HG03457 (cell line): ENCODE data around the gene AMPD3.

Experiments
- ATAC-seq: cut with Tn5 transposase; IDR thresholded peaks from one replicate; pipeline ENCODE4 v1.9.1; 2021; ENCODE audit warnings: moderate number of reproducible peaks; ENCODE audit not compliant: unreplicated experiment

Gene AMPD3

DNA sequence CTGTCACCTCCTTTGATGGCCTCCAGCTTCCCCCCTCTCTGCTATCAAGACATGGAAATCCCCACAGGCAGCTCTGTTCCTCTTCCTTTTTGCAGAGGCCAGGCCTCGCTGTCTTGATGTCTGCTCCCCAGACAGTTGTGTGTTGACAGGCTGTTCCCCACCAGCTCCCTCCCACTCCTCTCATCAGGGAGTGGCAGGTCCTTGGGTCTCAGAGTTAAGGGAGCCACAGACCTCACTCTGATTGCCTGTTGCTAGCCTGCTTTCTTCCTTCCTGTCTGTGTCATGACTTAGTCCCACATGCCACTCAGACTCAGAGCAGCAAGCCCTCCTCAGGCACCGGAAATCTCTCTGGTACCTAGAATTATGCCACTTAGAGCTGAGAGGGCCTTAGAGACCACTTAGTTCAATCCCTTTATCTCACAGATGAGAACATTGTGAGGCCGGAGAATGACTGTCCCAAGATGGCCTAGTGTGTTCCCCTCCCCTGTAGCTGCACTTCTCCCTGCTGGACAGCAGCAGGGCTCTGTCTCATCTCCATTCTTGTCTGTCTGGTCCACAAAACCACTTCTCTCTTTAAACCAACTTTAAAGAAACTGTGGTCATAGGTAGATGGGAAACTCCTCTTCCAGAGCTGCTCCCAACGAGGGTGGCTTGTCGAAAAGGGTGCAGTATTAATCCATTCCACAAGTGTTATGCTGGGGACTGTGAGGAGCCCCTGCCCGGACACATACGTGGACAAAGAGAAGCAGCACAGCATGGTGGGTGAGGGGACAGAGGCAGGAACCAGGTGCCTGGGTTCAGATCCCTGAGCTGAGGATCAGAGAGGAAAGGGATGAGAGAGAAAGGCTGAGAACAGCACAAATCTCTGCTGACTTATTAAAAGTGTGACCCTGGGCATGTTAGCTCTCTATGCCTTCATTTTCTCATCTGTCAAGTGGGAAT lies 4.2 kb downstream of the AMPD3 start:
- peak; percentile 67 for ATAC-seq

DNA sequence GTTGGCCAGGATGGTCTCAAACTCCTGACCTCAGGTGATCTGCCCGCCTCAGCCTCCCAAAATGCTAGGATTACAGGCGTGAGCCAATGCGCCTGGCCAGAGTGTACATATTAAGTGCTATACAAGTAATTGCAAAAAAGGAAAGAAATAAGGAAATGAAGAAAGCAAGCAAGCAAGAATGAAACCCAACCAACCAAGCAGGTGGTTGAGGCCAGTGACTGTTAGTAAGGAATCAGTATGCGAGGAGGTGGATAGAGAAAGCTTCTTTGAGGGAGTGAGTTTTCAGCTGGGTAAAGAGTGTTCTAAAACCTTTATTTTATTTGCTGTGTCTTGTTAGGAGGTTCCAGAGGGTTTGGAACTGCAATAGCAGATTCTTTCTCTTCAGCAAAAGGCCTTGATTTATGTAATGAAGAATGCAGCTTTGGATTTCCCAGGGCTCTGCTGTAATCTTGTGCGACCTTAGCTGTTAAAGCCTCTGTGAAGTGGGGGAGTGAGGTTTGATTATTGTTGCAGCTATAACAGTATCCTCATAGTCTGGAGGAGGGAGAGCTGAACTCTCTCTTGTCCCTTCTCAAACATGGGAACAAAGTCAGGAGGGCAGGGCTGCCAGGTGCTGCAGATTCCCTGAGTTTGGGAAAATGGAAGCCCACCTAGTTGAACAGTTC lies 5.7 kb downstream of the AMPD3 start:
- ATAC-seq, result no peak

DNA sequence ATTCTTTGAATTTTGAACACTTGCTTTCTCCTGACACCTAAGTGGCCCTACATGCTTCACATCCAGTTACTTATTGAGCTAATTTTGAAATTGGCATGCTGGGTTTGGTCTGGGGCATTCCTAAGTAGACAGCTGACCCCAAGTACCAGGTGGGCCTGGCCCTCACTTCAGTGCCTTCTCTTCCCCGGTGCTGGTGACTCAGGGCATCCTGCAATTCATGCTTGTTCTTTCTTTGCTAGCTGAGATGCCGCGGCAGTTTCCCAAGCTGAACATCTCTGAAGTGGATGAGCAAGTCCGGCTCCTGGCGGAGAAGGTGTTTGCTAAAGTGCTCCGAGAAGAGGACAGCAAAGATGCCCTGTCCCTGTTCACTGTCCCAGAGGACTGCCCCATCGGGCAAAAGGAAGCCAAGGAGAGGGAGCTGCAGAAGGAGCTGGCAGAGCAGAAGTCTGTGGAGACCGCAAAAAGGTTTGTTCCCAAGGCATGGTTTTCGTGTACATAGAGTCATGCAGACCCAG lies 6.3 kb downstream of the AMPD3 start:
- no peak for ATAC-seq

DNA sequence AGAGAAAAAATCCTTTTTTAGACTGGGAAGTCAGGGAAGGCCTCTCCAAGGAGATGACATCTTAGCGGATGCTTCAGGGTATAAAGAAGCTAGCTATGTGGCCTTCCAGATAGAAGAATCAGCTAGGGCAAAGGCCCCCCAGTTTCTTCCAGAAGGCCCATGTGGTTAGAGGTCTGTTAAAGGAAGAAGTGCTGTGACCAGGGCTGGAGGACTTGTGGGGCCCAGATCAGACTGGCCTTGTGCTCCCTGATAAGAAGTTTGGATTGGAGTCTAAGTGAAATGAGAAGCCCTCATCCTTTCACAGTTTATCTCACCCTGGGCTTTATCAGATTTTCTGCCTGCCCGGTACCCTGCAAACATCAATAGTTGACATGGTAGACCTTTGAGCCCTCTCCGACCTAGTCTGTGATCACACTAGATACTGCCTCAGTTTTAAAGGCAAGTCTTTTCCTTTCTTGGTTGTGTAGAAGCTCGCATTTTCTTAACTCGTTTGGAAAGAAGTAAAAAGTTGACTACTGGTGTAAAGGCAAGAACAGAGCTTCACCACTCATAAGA lies 7.8 kb downstream of the AMPD3 start:
- no peak for ATAC-seq

DNA sequence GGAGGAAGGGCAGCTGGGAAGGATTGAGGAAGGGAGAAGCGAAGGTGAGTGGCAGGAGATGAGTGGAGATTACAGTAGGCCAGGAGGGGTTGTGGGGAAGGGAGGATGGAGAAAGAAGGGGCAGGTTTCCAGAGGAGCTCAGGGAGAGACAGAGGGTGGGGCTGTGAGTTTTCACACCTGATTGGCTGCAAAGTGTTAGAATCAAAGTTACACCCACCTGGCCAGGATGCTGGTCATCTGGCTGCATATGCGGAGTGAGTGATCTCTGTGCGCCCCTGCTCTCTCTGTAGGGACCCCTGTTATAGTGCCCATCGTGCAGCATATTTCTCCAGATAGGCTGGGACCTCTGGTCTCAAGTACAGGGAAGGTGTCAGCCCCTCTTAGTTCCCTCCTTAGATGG lies 18.3 kb downstream of the AMPD3 start:
- no peak for ATAC-seq

DNA sequence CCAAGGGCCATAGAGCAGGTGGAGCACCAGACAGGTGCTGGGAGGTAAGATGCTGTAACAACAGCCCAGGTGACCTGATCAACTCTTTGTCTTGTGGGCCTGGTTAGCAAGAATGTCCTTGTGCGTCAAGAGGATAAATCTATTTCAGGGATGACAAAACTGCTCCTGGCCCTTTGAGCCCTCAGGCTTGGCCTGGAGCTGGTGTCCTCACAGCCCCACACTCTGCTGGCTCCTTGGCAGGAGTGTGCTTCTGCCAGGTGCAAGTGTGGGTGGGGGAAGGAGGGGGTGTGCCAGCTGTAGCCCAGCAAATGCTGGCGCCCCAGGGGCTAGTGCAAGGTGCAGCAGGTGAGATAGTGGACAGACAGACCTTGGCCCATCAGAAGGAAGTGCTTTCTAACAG lies 19.5 kb downstream of the AMPD3 start:
- no peak for ATAC-seq

DNA sequence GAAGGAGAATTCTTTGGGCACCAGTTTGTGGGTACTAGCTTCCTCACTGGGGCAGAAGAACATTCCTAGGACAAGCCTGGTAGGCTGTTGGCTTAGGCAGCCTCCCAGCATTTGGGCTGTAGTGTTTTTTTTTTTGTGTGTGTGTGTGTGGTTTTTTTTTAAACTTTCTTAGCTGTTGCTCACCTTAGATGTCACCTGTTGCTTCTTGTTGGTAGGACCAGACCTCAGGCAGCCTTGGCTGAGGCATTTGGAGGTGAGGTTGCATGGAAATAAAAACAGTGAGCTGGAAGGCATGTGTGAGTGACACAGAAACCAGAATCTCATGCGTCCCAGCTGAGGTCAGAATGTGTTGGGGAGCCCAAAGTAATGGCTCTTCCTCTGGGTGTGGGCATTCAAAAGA lies 21.3 kb downstream of the AMPD3 start:
- no peak for ATAC-seq

DNA sequence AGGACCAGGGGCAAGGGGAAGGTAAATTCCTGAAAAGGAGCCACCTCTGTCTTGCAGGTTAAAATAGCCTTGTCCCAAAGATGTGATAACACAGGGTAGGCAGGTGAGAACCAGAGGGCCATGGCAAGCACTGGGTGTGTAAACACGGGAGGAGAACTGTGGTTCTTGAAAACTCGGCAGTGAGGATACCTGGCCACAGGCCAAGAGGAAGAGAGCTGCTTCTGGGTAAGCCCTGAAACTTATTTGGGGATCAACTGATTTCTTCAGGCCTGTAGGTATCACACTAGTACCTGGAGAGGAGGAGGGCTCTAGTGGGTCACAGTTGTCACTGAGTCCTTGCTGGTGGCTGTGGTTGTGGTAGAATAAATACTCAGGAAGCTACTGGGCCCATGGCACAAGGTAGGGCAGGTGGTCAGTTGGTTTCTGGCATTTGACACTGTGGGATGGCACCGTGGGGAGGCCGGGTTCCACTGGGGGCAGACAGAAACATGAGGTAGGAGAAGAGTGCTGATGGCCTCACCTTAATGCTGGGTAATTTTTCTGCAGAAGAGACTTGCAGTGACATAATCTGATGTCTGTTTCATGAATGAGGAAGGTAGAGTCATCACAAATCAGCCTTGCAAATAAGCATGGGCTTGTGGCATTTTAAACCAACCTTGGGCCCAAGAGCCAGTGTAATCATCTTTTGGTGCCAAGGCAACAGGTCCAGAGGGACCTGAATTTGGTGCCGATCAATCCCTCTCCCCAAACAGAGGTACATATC lies 22.0 kb downstream of the AMPD3 start:
- no peak for ATAC-seq

DNA sequence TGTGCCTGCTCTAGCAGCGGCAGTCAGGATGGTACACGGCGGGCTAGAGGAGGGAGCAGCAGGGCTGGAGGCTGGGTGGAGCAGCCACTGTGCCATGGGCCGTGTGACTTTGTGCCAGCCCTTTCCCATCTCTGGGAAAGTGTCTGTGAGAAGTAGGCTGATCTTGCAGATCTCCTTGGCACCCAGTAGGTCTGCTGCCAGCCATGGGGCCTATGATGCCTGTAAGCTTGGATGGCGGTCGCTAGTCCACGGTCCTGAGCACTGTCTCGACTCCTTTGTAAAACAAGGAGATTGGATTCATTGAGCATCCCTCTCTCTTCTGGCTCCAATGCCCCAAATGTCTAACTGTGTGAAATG lies 22.6 kb downstream of the AMPD3 start:
- no peak for ATAC-seq

DNA sequence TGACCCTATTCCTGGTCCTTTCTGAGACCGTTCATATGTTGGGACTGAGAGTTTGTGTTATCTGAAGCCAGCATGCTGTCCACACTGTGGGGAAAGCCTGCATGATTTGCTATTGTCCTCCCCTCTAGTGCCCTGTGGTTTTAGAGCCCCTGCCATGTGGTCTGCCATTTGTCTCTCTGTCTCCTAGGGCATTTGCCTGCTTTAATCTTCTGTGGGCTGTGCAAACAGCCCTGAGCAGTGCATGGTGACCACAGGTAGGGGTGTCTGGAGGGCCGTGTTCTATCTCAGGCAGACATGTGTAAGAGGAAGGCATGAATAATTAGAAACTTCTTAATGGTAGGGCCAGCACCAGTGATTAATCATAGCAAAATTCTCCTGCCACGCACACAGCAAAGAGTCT lies 23.0 kb downstream of the AMPD3 start:
- no peak for ATAC-seq

DNA sequence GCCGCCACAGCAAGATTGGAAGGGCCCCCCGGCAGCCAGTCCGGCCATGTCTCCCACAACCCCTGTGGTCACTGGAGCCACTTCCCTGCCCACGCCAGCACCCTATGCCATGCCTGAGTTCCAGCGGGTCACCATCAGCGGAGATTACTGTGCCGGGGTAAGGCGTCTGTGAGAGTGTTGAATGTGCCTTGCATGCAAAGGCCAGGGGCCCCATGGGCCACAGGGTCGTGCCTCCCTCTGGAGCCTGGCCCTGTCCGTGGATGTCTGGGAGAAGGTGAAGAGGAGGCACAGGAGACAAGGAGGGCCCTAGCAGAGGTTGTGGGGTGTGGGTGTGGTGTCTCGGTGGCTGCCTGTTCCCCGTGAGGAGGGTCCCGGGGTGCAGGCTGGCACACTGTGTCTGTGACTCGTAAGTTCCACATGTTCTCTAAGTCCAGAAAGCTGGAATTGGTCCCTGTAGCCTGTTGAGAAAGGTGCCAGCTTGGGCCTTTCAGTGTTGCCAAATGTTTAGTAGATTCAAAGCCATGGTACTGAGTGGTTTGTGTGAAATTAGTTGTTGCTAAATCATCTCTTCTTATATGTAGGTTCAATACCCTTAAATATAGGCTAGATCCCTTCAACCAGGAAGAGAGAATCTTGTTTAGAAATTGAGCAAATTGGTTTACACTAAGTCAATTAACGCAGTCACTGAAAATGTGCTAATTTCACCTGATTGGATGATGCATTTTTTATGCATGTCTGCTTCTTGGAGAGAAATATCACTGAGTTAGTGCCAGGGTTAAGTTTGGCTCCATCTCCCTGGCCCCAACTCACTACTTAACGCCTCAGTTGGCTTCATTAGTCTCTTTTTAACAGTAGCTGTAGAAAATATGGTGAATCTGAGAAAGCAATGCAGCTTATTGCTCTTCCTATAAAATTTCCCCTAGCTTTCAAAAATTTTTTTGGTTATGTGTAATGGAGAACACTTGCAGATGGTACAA lies 23.8 kb downstream of the AMPD3 start:
- ATAC-seq, result no peak

DNA sequence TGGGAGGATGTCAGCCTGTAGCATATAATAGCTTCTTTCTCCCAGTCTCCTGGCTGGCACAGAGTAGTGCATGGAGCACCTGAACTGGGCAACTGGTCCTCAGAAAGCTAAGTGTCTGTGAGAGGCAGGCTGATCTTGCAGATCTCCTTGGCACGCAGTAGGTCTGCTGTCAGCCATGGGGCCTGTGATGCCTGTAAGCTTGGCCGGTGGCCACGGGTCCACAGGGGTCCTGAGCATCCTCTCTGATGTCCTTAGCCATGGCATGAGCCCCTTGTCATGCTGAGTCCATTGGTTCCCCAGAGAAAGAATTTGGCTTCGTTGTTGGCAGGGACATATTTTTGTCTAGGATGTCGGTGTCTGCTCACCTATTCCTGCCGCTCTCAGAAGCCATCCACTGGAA lies 25.0 kb downstream of the AMPD3 start:
- no peak for ATAC-seq

DNA sequence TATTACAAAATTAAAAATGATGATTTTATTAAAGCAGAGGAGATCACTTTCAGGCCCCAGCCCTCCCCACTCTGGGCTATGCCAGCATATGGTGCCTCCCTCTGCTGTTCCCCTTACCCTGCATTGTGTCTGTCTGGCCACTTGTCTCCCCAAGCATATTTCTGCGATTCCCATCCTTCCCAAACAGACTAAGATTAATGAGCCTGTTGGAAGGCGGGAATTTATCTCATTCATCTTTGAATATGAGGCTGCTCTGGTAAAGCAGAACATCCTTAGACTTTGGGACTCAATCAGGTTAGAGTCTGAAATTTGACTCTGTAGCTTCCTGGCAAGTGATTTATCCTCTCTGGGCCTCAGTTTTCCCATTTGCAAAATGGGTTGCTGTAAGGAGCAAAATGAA lies 25.7 kb downstream of the AMPD3 start:
- ATAC-seq, result no peak

DNA sequence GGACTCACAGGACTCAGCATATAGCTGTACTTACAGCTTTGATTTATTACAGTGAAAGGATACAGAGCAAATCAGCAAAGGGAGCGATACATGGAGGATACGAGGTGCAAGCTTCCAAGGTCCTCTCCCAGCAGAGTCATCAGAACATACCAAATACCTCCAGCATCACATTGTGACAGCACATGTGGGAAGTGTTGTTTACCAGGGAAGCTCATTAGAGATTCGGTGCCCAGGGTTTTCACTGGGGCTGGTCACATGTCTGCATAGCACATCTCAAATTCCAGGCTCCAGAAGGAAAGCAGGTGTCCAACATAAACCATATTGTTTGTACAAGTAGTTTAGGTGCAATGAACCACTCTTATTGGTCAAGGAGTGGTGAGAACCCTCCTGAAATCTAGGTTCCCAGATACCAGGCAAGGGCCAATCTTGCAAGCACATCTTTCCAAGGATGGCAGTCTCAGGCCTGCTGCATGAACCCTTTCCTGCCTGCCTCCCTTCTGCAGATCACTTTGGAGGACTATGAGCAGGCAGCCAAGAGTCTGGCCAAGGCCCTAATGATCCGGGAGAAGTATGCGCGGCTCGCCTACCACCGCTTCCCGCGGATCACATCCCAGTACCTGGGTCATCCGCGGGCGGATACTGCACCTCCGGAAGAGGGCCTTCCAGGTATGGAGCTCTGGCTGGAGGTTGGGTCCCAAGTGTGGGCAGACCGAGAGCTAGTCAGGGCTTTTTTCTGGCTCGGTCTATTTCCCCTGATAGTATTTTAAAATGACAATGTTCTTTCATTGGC lies 26.7 kb downstream of the AMPD3 start:
- no peak for ATAC-seq

DNA sequence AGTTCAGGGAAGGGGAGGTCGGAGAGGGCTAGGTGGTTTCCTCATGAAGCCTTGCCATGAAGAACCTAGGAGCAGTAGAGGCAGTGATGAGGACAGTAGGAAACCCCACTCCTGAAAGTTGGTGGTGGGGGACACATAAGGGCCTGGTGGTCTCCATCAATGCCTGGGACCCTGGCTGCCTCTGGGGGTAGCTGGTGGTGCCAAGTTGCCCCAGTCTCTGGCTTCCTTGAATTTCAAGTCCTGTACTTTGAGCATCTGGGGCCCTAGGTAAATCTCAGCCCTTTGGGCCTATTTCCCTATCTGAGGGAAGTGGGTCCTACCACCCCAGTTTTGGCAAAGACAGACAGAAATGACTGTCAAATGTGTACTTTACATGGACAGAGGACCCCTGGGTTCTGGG lies 28.1 kb downstream of the AMPD3 start:
- no peak for ATAC-seq

DNA sequence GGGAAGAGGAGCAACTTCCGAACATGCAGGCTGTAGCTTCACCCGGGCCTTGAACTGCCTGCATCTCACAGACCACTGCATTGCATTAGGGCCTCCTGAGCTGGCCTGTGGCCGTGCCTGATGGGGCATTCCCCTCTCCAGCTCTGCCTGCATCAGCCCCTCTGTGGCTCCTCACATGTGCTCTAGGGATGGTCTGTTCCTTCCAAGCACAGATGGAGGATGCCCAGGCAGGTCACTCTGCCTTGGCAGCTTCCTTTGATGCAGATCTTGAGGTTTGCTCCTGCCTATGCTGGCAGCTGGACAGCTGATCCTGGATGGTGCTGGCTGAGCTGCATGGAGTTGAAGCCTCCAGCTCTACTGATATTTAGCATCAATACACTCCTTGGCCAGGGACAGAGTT lies 28.5 kb downstream of the AMPD3 start:
- no peak for ATAC-seq

DNA sequence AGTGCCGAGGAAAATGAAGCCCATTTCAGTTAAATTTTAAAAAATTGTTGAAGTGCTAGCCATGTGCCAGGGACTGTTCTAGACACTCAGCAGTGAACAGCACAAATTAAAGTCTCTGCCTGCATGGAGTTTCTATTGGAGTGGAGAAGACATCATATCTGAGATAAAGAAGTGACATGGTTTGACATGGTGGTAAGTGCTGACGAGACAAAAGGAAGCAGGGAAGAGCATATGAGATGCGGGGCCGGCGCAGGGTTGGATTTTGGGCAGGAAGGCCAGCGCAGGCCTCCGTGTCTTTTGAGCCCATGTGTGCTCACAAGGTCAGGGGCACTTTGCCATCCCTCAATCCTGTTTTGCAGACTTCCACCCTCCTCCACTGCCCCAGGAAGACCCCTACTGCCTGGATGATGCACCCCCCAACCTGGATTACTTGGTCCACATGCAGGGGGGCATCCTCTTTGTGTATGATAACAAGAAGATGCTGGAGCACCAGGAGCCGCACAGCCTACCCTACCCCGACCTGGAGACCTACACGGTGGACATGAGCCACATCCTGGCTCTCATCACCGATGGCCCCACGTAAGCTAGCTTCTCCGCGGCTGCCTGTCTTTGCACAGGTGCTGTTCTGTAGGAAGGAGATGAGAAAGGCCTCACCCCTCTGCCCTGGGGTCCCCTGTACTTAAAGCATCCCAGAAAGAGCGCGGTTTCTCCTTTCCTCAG lies 29.6 kb downstream of the AMPD3 start:
- no peak for ATAC-seq

DNA sequence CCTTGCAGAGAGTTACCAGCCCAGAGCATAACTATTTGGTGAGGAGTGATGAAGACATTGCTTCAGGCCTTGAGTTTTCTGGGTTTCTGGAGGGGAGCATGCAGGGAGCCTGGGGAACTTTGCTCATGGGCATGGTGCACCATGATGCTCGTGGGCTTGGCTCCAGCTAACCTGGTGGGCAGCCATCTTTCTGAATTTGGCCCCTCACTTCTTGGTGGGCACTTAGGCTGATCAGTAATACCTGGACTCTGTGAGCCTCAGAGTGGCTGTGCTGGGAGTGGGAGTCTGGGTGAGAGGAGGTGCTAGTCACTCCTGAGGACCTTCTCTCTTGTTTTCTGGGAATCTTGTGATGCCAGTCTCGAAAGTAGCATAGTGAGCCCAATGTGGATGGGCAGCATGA lies 30.6 kb downstream of the AMPD3 start:
- ATAC-seq, result no peak
